A549 (cell line): ENCODE data around the gene SLC19A1. TPM values are rescaled to one million over a fixed set of nuclear protein-coding genes. Genes with fewer than 3 reads are reported as not detected.
A peak's percentile ranks its signal among the peaks of the same experiment; 100 is the strongest.

Source experiments
- ATAC-seq, 2 experiments: fragments of 200-7000 bp in 1 of 2; fragments of >200 bp in 1 of 2; cut with Nextera tagmentation in 1 of 2; cut with Tn5 transposase in 1 of 2; 3 replicates each; pipeline versions ENCODE4 v1.8.0 to v1.9.1; 2018 to 2020; ENCODE audit warnings: mild to moderate bottlenecking in 1 of 2, moderate library complexity in 1 of 2
- CTCF ChIA-PET: fragments of 300-600 bp; sonication (Branson Sonifier 250); formaldehyde crosslinking; extraction: SDS; loops from one replicate; lab custom pipeline; 2021; ENCODE audit warnings: antibody characterized with exemption, inconsistent platforms; lab: Yijun Ruan, JAX
- POLR2A ChIA-PET: fragments of 350-600 bp; formaldehyde crosslinking; extraction: SDS; loops from one replicate; lab custom pipeline; 2021; ENCODE audit warnings: antibody characterized with exemption, inconsistent platforms; lab: Yijun Ruan, JAX
- DNase-seq, 2 experiments: peaks; one replicate each; pipeline versions ENCODE4 v3.0.0 to v3.0.0-alpha.2; 2011 to 2016; ENCODE audit warnings: low read depth in 1 of 2, low spot score in 1 of 2
- FAIRE-seq: peaks from 2 replicates; lab custom pipeline; 2011; peaks lifted over from hg19 to GRCh38; lab: Jason Lieb, UNC
- H3K27ac ChIP-seq, 2 experiments: fragments of >200 bp; sonication (Bioruptor Twin); formaldehyde crosslinking; 3 replicates each; pipeline ENCODE4 v1.5.1; 2016 to 2017
- H3K4me1 ChIP-seq: fragments of >200 bp; sonication (Bioruptor Twin); formaldehyde crosslinking; 3 replicates; pipeline ENCODE4 v1.6.1; 2016
- H3K4me2 ChIP-seq: fragments of >200 bp; sonication (Bioruptor Twin); formaldehyde crosslinking; 3 replicates; pipeline ENCODE4 v1.6.1; 2016
- H3K4me3 ChIP-seq: fragments of >200 bp; sonication (Bioruptor Twin); formaldehyde crosslinking; 3 replicates; pipeline ENCODE4 v1.5.1; 2016
- H3K9me3 ChIP-seq: fragments of >200 bp; sonication (Bioruptor Twin); formaldehyde crosslinking; 3 replicates; pipeline ENCODE4 v1.6.1; 2016
- ATOH8 ChIP-seq: fragments of 250-450 bp; sonication (Bioruptor Pico); IDR thresholded peaks from 2 replicates; pipeline ENCODE4 v1.5.0; 2020; ENCODE audit warnings: low read depth, mild to moderate bottlenecking, moderate library complexity
- BHLHE40 ChIP-seq: IDR thresholded peaks from 2 replicates; pipeline ENCODE4 v1.6.1; 2012; ENCODE audit warnings: low read depth, low read length, inconsistent platforms
- CBX2 ChIP-seq: fragments of 200-600 bp; sonication (generic); IDR thresholded peaks from 2 replicates; pipeline ENCODE4 v1.6.1; 2016; ENCODE audit warnings: low read depth, mild to moderate bottlenecking, borderline replicate concordance
- E2F6 ChIP-seq: IDR thresholded peaks from 2 replicates; pipeline ENCODE4 v1.6.1; 2012; ENCODE audit warnings: low read depth, borderline replicate concordance
- EHF ChIP-seq: fragments of 250-450 bp; sonication (Bioruptor Pico); IDR thresholded peaks from 2 replicates; pipeline ENCODE4 v1.5.0; 2020; ENCODE audit warnings: mild to moderate bottlenecking
- EP300 ChIP-seq, 2 experiments: fragments of >200 bp; sonication (Bioruptor Twin); formaldehyde crosslinking; IDR thresholded peaks; 2 replicates in 1 of 2; 3 replicates in 1 of 2; pipeline ENCODE4 v1.6.1; 2016 to 2017
- ESRRA ChIP-seq: fragments of 150-350 bp; IDR thresholded peaks from 2 replicates; pipeline ENCODE4 v1.6.1; 2014; ENCODE audit warnings: mild to moderate bottlenecking, low read length, borderline replicate concordance
- FOSB ChIP-seq: fragments of 250-450 bp; sonication (Bioruptor Pico); IDR thresholded peaks from 2 replicates; pipeline ENCODE4 v1.5.0; 2020; ENCODE audit warnings: mild to moderate bottlenecking, moderate library complexity
- FOSL2 ChIP-seq, 2 experiments: fragments of 450-650 bp in 1 of 2; fragments of >200 bp in 1 of 2; sonication (Bioruptor Twin) in 1 of 2; formaldehyde crosslinking; IDR thresholded peaks; 2 replicates each; pipeline versions ENCODE4 v1.5.0 to v1.6.1; 2016 to 2020; ENCODE audit warnings: mild to moderate bottlenecking in 1 of 2, moderate library complexity in 1 of 2
- GATA3 ChIP-seq: IDR thresholded peaks from 2 replicates; pipeline ENCODE4 v1.6.1; 2012; ENCODE audit warnings: borderline replicate concordance
- HES2 ChIP-seq: fragments of >200 bp; sonication (Bioruptor Twin); formaldehyde crosslinking; IDR thresholded peaks from 2 replicates; pipeline ENCODE4 v1.6.1; 2016
- HOXB13 ChIP-seq: fragments of 250-450 bp; sonication (Bioruptor Pico); IDR thresholded peaks from 2 replicates; pipeline ENCODE4 v1.5.0; 2020; ENCODE audit warnings: low read depth, mild to moderate bottlenecking, moderate library complexity
- MAFK ChIP-seq: fragments of 450-650 bp; IDR thresholded peaks from 2 replicates; pipeline ENCODE4 v1.6.1; 2014; ENCODE audit not compliant: partially characterized antibody
- PHF8 ChIP-seq: fragments of 200-600 bp; sonication (generic); IDR thresholded peaks from 2 replicates; pipeline ENCODE4 v1.6.1; 2016; ENCODE audit warnings: low read depth, mild to moderate bottlenecking, antibody characterized with exemption, moderate library complexity, borderline replicate concordance
- RCOR1 ChIP-seq: fragments of 150-350 bp; IDR thresholded peaks from 2 replicates; pipeline ENCODE4 v1.6.1; 2014; ENCODE audit warnings: antibody characterized with exemption, low read length, low read depth
- RNF2 ChIP-seq: fragments of 200-600 bp; sonication (generic); IDR thresholded peaks from 2 replicates; pipeline ENCODE4 v1.6.1; 2016; ENCODE audit warnings: low read depth, mild to moderate bottlenecking, antibody characterized with exemption, moderate library complexity, borderline replicate concordance
- TFCP2L1 ChIP-seq: fragments of 250-450 bp; sonication (Bioruptor Pico); IDR thresholded peaks from 2 replicates; pipeline ENCODE4 v1.5.0; 2021; ENCODE audit warnings: mild to moderate bottlenecking
- ZC3H11A ChIP-seq: fragments of 450-650 bp; IDR thresholded peaks from 2 replicates; pipeline ENCODE4 v1.6.1; 2014; ENCODE audit warnings: antibody characterized with exemption, mild to moderate bottlenecking
- ZFP36 ChIP-seq: fragments of 450-650 bp; IDR thresholded peaks from 2 replicates; pipeline ENCODE4 v1.6.1; 2014; ENCODE audit warnings: borderline replicate concordance; ENCODE audit not compliant: partially characterized antibody
- WGBS: methylation state at CpG from one replicate; pipeline ENCODE4 v1.1.6; 2017; ENCODE audit errors: missing lambda C conversion rate; 5-methylcytosine and 5-hydroxymethylcytosine counted together
- polyA plus RNA-seq, 4 experiments: library from polyadenylated mRNA; depleted of rRNA in 3 of 4; stranded (reverse); fragments of >200 nt; fragmentation: RNase III in 1 of 4; extraction: RNeasy Plus Mini Kit Qiagen cat#74134 plus additional on column Dnase treatment in 1 of 4; gene quantifications; 2 replicates in 3 of 4; 3 replicates in 1 of 4; pipeline ENCODE4 v1.2.3, GENCODE V29; 2011 to 2017
- TF ChIP-seq, protein P1 (sequence below): IDR thresholded peaks from 2 replicates; pipeline ENCODE4 v1.6.1; 2012

SLC19A1 gene
- polyA plus RNA-seq, 2 of the 4 experiments (the other 2 are of a cell fraction), result 9.8 to 14.0 TPM

DNA sequence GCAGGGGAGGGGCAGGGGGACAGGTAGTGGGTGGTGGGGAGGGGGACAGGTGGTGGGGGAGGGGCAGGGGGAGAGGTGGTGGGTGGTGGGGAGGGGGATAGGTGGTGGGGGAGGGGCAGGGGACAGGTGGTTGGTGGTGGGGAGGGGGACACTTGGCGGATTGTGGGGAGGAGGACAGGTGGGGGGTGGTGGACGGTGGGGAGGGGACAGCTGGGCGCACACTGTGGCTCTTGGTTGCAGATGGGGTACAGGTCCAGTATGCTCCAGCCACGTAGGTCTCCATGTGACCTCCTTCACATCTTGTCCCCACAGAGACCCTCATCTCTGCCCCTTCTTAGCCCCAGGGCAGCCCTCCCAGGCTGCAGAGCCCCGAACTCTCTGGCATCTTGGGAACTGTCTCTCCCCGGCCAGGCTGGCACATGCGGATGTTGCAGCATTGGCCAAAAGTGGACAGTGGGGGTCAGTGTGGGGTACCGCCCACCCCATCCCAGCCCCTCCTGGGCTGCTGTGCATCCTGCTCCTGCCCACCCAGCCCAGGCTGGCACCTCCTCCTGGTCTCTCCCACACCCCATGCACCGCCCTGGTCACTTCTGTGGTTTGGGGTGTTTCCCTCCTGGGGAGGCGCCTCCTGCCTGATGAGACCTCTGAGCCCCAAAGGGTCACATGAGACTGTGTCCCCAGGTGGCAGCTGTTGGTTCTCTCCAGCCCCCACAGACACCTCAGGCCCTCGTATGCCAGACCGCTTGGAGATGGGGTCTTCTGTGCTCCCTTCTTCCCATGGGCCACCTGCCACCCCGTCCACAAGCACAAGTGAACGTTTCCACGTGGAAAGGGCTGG is 7.6 kb upstream of the SLC19A1 start:
- Histone ChIP-seq H3K27ac (no peak overlapping the region), H3K9me3 (no peaks in the 10 kb centered on the region), H3K4me1 (peaks cover 18% of the 10 kb centered on the region), H3K4me3 (no peak overlapping the region), H3K4me2 (no peak overlapping the region)
- no peak for DNase-seq
- no peak for ATAC-seq
- ChIA-PET CTCF (interaction anchor here (1.0 kb wide), 1 partner anchor 37 kb away, joined by 3 read pairs; no protein-coding TSS in a partner anchor), POLR2A (no interaction called here)
- TF ChIP-seq FOSL2 (IDR thresholded peaks at IDR 0.05) (no peak), FOSL2 (CRISPR knock-in tag; IDR thresholded peaks at IDR 0.05) (no peak), HOXB13 (CRISPR knock-in tag) (no peak), E2F6 (no peak), HES2 (no peak), RNF2 (no peak), CBX2 (no peak), MAFK (no peak)
- TF ChIP-seq, protein P1, sequence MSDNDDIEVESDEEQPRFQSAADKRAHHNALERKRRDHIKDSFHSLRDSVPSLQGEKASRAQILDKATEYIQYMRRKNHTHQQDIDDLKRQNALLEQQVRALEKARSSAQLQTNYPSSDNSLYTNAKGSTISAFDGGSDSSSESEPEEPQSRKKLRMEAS, result no peak
- WGBS, result 93% methylated on average over 7 of the region's 15 CpGs
- no peak for FAIRE-seq

GRCh38 chr21:45548711-45549491 is 6.7 kb upstream of the SLC19A1 start:
- FAIRE-seq, result no peak
- ATAC-seq, result no peak
- POLR2A ChIA-PET, result no interaction called here
- CTCF ChIA-PET, result no interaction called here
- peak; percentile 75 for TF ChIP-seq ZFP36
- no peak for TF ChIP-seq EP300 (IDR thresholded peaks at IDR 0.05)
- Histone ChIP-seq H3K9me3 (no peaks in the 10 kb centered on the region), H3K4me3 (no peak overlapping the region), H3K4me1 (peaks cover 18% of the 10 kb centered on the region), H3K27ac (no peak overlapping the region), H3K4me2 (no peak overlapping the region)
- 63% methylated on average over 9 of the region's 9 CpGs for WGBS
- no peak for DNase-seq

DNA sequence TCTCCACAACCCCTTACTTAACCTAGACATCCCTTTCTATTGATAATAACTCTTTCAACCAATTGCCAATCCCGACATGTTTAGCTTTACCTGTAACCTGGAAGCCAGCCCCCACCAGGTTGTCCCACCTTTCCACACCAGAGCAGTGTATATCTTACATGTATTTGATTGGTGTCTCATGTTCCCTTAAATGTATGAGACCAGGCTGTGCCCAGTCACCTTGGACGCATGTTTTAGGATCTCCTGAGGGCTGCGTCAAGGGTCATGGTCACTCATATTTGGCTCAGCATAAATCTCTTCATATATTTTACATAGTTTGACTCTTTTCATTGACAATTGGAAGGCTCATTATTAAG is 5.3 kb upstream of the SLC19A1 start:
- POLR2A ChIA-PET, result no interaction called here
- no peak for FAIRE-seq
- 81% methylated on average over 3 of the region's 3 CpGs for WGBS

More for the DNA sequence above, 5.3 kb upstream of the SLC19A1 start:
- H3K9me3 ChIP-seq, result no peaks in the 10 kb centered on the region
- no peak overlapping the region for H3K4me2 ChIP-seq
- TF ChIP-seq ZC3H11A (no peak), FOSB (CRISPR knock-in tag) (no peak), RNF2 (no peak), PHF8 (no peak), EHF (CRISPR knock-in tag) (no peak), ESRRA (no peak), ATOH8 (CRISPR knock-in tag) (no peak), BHLHE40 (no peak), ZFP36 (no peak), TFCP2L1 (CRISPR knock-in tag) (no peak), GATA3 (no peak), RCOR1 (no peak)
- TF ChIP-seq, protein P1, result no peak
- ATAC-seq, result no peak
- peaks cover 22% of the 10 kb centered on the region for H3K4me1 ChIP-seq
- DNase-seq, result no peak
- no peak overlapping the region for H3K4me3 ChIP-seq
- H3K27ac ChIP-seq, result no peak overlapping the region
- CTCF ChIA-PET, result interaction anchor here (1.6 to 2.0 kb wide), 2 partner anchors 8 to 273 kb away, joined by 4 to 7 read pairs; no protein-coding TSS in a partner anchor
